Transverse colon (tissue), 4 donors: ENCODE data around the gene SLC25A6. TPM values are rescaled to one million over a fixed set of nuclear protein-coding genes. Genes with fewer than 3 reads are reported as not detected.

Experiments used
- DNase-seq: peaks from one replicate; pipeline ENCODE4 v3.0.0-alpha.2; 2019
- H3K27ac ChIP-seq, 4 donors: fragments of 200-600 bp; sonication (generic); 2 replicates each; pipeline ENCODE4 v1.5.1; 2016 to 2018; ENCODE audit warnings: inconsistent platforms in 4 of 4
- H3K27me3 ChIP-seq: fragments of 200-600 bp; sonication (generic); 2 replicates; pipeline ENCODE4 v1.5.1; 2017; ENCODE audit warnings: inconsistent platforms
- H3K36me3 ChIP-seq, 4 donors: fragments of 200-600 bp; sonication (generic); 2 replicates each; pipeline ENCODE4 v1.5.1; 2017 to 2019; ENCODE audit warnings: inconsistent platforms in 4 of 4
- H3K4me1 ChIP-seq, 4 donors: fragments of 200-600 bp; sonication (generic); 2 replicates each; pipeline ENCODE4 v1.5.1; 2017 to 2020; ENCODE audit warnings: inconsistent platforms in 4 of 4
- H3K4me3 ChIP-seq, 4 donors: fragments of 200-600 bp; sonication (generic); 1 replicate in 1 of 4; 2 replicates in 3 of 4; pipeline versions ENCODE4 v1.5.1 to v1.6.1; 2017 to 2019; ENCODE audit warnings: inconsistent platforms in 4 of 4
- H3K9me3 ChIP-seq, 2 donors: fragments of 200-600 bp; sonication (generic); 2 replicates each; pipeline ENCODE4 v1.5.1; 2017 to 2019; ENCODE audit warnings: inconsistent platforms in 2 of 2
- EP300 ChIP-seq: sonication (generic); formaldehyde crosslinking; IDR thresholded peaks from one replicate; pipeline ENCODE4 v1.6.1; 2017; ENCODE audit warnings: antibody characterized with exemption, low read depth
- POLR2A ChIP-seq: fragments of 450-650 bp; IDR thresholded peaks from one replicate; pipeline ENCODE4 v1.6.1; 2016; ENCODE audit warnings: antibody characterized with exemption, mild to moderate bottlenecking, moderate library complexity
- POLR2AphosphoS5 ChIP-seq, 3 donors: sonication (generic); formaldehyde crosslinking; IDR thresholded peaks; one replicate each; pipeline ENCODE4 v1.6.1; 2016; ENCODE audit warnings: antibody characterized with exemption in 3 of 3
- WGBS, 2 donors: methylation state at CpG; one replicate each; pipeline ENCODE4 v1.1.5; 2018; ENCODE audit warnings: low coverage in 1 of 2; 5-methylcytosine and 5-hydroxymethylcytosine counted together
- in situ Hi-C, 4 donors: fragments of 200-750 bp; cut with MboI; loops; one replicate each; pipeline versions ENCODE4 v1.15.0 to v1.15.1; 2017; ENCODE audit warnings: low sequenced_read_pairs in 3 of 4, low pct_ligation_motif_present in 1 of 4, low pct_unique_long_range_greater_than_20kb in 1 of 4
- intact Hi-C: fragments of 100-400 bp; cut with DNase I; formaldehyde crosslinking; loops from one replicate; pipeline ENCODE4 v1.15.1; 2023; ENCODE audit warnings: low total_unique reads
- total RNA-seq, 4 donors: library from RNA; depleted of rRNA; stranded (reverse); fragments of >200 nt; gene quantifications; one replicate each; pipeline ENCODE4 v1.1.0, GENCODE V29; 2016
- TF ChIP-seq, protein P1 (sequence below), 5 experiments: fragments of 200-600 bp in 3 of 5; fragments of 450-650 bp in 2 of 5; sonication (generic) in 3 of 5; IDR thresholded peaks; 1 replicate in 2 of 5; 2 replicates in 3 of 5; pipeline ENCODE4 v1.5.1; 2016 to 2017; ENCODE audit warnings: antibody characterized with exemption in 5 of 5, inconsistent platforms in 3 of 5, mild to moderate bottlenecking in 2 of 5, moderate library complexity in 1 of 5

SLC25A6 gene
- total RNA-seq, 4 donors from 2014 or later, result 473 to 699 (median 574) TPM

DNA sequence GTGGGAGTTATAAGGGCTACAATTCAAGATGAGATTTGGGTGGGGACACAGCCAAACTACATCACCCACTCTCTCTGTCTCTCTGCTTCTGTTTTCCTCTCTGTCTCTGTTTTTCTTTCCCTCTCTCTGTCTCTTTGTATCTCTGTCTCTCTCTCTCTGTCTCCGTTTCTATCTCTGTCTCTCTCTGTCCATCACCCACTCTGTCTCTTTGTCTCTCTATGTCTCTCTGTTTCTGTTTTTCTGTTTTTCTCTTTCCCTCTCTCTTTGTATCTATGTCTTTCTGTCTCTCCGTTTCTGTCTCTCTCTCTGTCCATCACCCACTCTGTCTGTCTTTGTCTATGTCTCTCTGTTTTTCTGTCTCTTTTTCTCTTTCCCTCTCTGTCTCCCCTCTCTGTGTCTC lies 30.0 kb downstream of the SLC25A6 start:
- in situ Hi-C loops (no loop called here), intact Hi-C loops (no loop called here)
- 87 to 100% methylated on average over 2 of the region's 2 CpGs for WGBS, 2 donors
- H3K27ac ChIP-seq, result no peak overlapping the region
- no peak for DNase-seq
- no peaks in the 10 kb centered on the region for H3K9me3 ChIP-seq
- H3K4me3 ChIP-seq, result no peak overlapping the region
- TF ChIP-seq POLR2AphosphoS5 (IDR thresholded peaks at IDR 0.05), result no peak
- TF ChIP-seq POLR2A, result no peak
- TF ChIP-seq, protein P1, sequence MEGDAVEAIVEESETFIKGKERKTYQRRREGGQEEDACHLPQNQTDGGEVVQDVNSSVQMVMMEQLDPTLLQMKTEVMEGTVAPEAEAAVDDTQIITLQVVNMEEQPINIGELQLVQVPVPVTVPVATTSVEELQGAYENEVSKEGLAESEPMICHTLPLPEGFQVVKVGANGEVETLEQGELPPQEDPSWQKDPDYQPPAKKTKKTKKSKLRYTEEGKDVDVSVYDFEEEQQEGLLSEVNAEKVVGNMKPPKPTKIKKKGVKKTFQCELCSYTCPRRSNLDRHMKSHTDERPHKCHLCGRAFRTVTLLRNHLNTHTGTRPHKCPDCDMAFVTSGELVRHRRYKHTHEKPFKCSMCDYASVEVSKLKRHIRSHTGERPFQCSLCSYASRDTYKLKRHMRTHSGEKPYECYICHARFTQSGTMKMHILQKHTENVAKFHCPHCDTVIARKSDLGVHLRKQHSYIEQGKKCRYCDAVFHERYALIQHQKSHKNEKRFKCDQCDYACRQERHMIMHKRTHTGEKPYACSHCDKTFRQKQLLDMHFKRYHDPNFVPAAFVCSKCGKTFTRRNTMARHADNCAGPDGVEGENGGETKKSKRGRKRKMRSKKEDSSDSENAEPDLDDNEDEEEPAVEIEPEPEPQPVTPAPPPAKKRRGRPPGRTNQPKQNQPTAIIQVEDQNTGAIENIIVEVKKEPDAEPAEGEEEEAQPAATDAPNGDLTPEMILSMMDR (IDR thresholded peaks at IDR 0.05), result no peak
- no peak for TF ChIP-seq EP300
- H3K36me3 ChIP-seq, result peaks cover 0 to 8% (median 0%) of the 10 kb centered on the region in 4 donors
- H3K4me1 ChIP-seq, result no peaks in the 10 kb centered on the region
- no peaks in the 10 kb centered on the region for H3K27me3 ChIP-seq

DNA sequence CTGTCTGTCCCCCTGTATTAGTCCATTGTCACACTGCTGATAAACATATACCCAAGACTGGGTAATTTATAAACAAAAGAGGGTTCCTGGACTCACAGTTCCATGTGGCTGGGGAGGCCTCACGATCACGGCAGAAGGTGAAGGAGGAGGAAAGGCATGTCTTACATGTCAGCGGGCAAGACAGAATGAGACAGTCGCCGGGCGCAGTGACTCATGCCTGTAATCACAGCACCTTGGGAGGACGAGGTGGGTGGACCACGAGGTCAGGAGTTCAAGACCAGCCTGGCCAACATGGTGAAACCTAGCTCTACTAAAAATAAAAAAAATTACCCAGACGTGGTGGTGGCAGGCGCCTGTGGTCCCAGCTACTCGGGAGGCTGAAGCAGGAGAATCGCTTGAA lies 30.6 kb downstream of the SLC25A6 start:
- TF ChIP-seq EP300, result no peak
- no peak for TF ChIP-seq POLR2A
- TF ChIP-seq, protein P1 (IDR thresholded peaks at IDR 0.05), result no peak
- no peak for TF ChIP-seq POLR2AphosphoS5 (IDR thresholded peaks at IDR 0.05)
- intact Hi-C loops (no loop called here), in situ Hi-C loops (no loop called here)
- H3K36me3 ChIP-seq, result peaks cover 0 to 8% (median 0%) of the 10 kb centered on the region in 4 donors
- no peak overlapping the region for H3K27ac ChIP-seq
- 88 to 89% methylated on average over 10 to 12 of the region's 12 CpGs for WGBS, 2 donors
- H3K4me1 ChIP-seq, result no peaks in the 10 kb centered on the region
- H3K27me3 ChIP-seq, result no peaks in the 10 kb centered on the region
- H3K9me3 ChIP-seq, result no peaks in the 10 kb centered on the region
- no peak for DNase-seq
- H3K4me3 ChIP-seq, result no peak overlapping the region

DNA sequence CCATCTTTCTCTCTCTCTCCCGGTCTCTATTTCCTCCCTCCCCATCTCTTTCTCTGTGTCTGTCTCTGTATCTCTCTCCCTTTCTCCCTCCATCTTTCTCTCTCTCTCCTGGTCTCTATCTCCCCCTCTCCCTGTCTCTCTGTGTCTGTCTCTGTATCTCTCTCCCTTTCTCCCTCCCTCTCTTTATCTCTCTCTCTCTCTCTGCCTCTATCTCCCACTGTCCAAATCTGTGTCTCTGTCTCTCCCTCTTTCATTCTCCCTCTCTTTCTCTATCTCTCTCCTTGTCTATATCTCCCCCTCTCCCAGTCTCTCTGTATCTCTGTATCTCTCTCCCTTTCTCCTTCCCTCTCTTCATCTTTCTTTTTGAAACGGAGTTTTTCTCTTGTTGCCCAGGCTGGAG lies 31.7 kb downstream of the SLC25A6 start:
- no peaks in the 10 kb centered on the region for H3K4me1 ChIP-seq
- no peaks in the 10 kb centered on the region for H3K27me3 ChIP-seq
- WGBS, 2 donors, result 80 to 95% methylated on average over 2 of the region's 2 CpGs
- in situ Hi-C loops (no loop called here), intact Hi-C loops (no loop called here)
- no peak overlapping the region for H3K27ac ChIP-seq
- no peak for TF ChIP-seq POLR2AphosphoS5 (IDR thresholded peaks at IDR 0.05)
- TF ChIP-seq EP300, result no peak
- TF ChIP-seq, protein P1 (IDR thresholded peaks at IDR 0.05), result no peak
- no peak for TF ChIP-seq POLR2A
- no peak overlapping the region for H3K4me3 ChIP-seq
- H3K36me3 ChIP-seq, result peaks cover 0 to 8% (median 0%) of the 10 kb centered on the region in 4 donors
- no peak for DNase-seq
- no peaks in the 10 kb centered on the region for H3K9me3 ChIP-seq

DNA sequence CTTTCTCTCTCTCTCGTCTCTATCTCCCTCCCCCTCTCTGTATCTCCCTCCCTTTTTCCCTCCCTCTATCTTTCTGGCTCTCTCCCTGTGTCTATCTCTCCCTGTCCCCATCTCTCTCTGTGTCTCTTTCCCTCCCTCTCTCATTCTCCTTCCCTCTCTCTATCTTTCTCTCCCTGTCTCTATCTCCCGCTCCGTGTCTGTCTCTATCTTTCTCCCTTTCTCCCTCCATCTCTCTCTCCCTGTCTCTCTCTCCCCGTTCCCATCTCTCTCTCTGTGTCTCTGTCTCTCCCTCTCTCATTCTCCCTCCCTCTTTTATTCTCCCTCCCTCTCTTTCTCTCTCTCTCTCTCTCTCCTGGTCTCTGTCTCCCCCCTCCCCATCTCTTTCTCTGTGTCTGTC lies 32.4 kb downstream of the SLC25A6 start:
- in situ Hi-C loops, result no loop called here
- intact Hi-C loops, result no loop called here

More for the DNA sequence above, 32.4 kb downstream of the SLC25A6 start:
- H3K4me1 ChIP-seq, result no peaks in the 10 kb centered on the region
- no peak overlapping the region for H3K27ac ChIP-seq
- TF ChIP-seq POLR2A (no peak), POLR2AphosphoS5 (IDR thresholded peaks at IDR 0.05) (no peak), EP300 (no peak)
- TF ChIP-seq, protein P1 (IDR thresholded peaks at IDR 0.05), result no peak
- no peak for DNase-seq
- H3K27me3 ChIP-seq, result no peaks in the 10 kb centered on the region
- H3K4me3 ChIP-seq, result no peak overlapping the region
- 93 to 100% methylated on average over 4 of the region's 4 CpGs for WGBS, 2 donors
- H3K36me3 ChIP-seq, result peaks cover 0 to 8% (median 0%) of the 10 kb centered on the region in 4 donors
- no peaks in the 10 kb centered on the region for H3K9me3 ChIP-seq
